ENCODE measurements around the gene IGSF21.

IGSF21 gene

DNA sequence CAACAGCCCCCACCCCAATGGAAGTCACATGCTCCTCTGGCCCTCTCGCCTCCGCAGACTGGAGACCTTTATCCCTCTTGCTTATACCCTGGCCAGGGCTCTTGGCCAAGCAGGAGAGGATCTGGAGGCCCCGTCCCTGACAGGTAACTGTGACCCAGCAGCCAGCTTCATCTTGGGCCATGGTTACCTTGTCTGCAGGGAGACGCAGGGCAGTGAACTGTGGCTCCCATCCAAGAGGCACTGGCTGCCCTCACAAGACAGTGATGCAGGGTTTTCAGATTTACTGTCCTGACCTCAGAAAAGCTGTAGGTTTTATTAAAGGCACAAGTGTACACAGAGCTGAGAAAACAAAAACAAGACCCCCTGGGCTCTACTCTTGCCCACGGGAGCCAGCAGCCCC, 276.5 kb downstream of the IGSF21 start:
- DNase-seq: no peak
- Histone ChIP-seq H3K4me3 (ENCODE audit: low read depth, low read length) (no peak overlapping the region), H3K27me3 (ENCODE audit: insufficient read depth, low read depth, severe bottlenecking) (no peaks in the 10 kb centered on the region), H3K9me3 (ENCODE audit: severe bottlenecking) (no peaks in the 10 kb centered on the region), H3K36me3 (no peaks in the 10 kb centered on the region), H3K27ac (peak overlapping the region; percentile 76; the same call in 1 of the 2 replicates)
- TF ChIP-seq, protein P1, sequence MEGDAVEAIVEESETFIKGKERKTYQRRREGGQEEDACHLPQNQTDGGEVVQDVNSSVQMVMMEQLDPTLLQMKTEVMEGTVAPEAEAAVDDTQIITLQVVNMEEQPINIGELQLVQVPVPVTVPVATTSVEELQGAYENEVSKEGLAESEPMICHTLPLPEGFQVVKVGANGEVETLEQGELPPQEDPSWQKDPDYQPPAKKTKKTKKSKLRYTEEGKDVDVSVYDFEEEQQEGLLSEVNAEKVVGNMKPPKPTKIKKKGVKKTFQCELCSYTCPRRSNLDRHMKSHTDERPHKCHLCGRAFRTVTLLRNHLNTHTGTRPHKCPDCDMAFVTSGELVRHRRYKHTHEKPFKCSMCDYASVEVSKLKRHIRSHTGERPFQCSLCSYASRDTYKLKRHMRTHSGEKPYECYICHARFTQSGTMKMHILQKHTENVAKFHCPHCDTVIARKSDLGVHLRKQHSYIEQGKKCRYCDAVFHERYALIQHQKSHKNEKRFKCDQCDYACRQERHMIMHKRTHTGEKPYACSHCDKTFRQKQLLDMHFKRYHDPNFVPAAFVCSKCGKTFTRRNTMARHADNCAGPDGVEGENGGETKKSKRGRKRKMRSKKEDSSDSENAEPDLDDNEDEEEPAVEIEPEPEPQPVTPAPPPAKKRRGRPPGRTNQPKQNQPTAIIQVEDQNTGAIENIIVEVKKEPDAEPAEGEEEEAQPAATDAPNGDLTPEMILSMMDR (IDR thresholded peaks at IDR 0.05; ENCODE audit: low read depth, low read length): no peak

DNA sequence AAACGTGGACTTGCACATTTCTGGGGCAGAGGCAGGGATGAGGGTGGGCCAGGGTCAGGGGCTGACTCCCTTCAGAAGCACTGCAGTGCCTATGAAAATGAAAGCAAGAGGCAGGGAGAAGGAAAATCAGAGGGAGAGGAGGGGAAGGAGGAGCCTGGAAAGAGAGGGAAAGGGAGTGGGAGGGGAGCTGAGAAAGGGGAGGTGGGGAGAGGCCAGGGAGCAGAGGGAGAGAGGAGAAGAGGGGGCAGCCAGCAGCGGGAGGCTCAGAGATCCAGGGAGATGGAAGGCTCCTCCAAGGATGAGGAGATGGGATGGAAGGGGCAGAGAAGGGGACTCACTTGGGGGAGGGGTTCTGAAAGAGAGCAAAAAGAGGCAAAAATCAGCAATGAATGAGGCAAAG, 276.9 kb downstream of the IGSF21 start:
- TF ChIP-seq, protein P1 (IDR thresholded peaks at IDR 0.05; ENCODE audit: low read depth, low read length): no peak
- DNase-seq: peak; percentile 43
- Histone ChIP-seq H3K27ac (peak overlapping the region; percentile 76), H3K27me3 (ENCODE audit: insufficient read depth, low read depth, severe bottlenecking) (no peaks in the 10 kb centered on the region), H3K4me3 (ENCODE audit: low read depth, low read length) (no peak overlapping the region), H3K36me3 (no peaks in the 10 kb centered on the region), H3K9me3 (ENCODE audit: severe bottlenecking) (no peaks in the 10 kb centered on the region)

DNA sequence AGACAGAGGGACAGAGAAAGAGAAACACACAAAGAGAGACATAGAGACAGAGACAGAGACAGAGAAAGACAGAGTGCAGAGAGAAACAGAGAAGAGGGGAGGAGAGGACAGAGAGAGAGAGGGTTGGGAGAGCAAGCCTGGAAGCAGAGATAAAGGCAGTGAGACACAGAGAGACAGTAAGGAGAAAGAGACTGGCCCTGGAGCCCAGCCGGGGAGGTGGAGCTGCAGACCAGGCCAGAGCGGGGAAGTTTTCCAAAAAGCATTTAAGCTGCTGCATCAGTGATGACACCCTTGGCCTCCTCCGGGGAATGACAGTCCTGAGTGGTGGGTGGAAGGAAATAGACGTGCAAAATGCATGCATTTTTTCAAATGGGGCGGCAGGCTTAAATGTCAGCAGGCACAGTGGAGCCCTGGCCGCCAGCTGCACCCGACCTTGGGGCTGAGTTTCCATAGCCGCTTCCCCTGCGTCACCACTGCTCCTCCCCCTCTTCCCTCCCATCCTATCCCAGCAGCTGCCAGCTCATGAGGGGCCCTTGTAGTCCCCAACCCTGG, 277.7 kb downstream of the IGSF21 start:
- DNase-seq: peak; percentile 85
- Histone ChIP-seq H3K9me3 (ENCODE audit: severe bottlenecking) (no peaks in the 10 kb centered on the region), H3K4me3 (ENCODE audit: low read depth, low read length) (peak overlapping the region; percentile 21), H3K27me3 (ENCODE audit: insufficient read depth, low read depth, severe bottlenecking) (no peaks in the 10 kb centered on the region), H3K36me3 (no peaks in the 10 kb centered on the region), H3K27ac (peak overlapping the region; percentile 76)
- TF ChIP-seq, protein P1 (IDR thresholded peaks at IDR 0.05; ENCODE audit: low read depth, low read length): no peak

DNA sequence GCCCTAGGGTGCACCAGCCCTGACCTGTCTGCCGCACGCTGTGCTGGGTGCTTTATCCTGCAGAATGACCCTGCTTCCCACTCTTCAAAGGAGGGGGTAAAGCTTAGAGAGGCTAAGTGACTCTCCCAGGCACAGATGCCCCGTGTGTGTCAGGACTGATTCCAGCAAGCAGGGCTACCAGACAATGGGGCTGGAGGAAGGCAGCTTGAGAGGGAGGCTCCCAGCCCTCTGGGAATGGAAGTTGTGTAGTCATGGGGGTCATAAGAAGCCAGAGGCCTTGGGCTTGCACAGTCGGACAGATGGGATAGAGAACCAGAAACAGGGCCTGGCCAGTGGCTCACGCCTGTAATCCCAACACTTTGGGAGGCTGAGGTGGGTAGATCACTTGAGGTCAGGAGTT, 279.0 kb downstream of the IGSF21 start:
- TF ChIP-seq, protein P1 (IDR thresholded peaks at IDR 0.05; ENCODE audit: low read depth, low read length): no peak
- no peaks in the 10 kb centered on the region for H3K27me3 ChIP-seq (ENCODE audit: insufficient read depth, low read depth, severe bottlenecking)
- no peaks in the 10 kb centered on the region for H3K9me3 ChIP-seq (ENCODE audit: severe bottlenecking)
- H3K27ac ChIP-seq: peak overlapping the region; percentile 76
- H3K36me3 ChIP-seq: no peaks in the 10 kb centered on the region
- DNase-seq: peak; percentile 55
- peak overlapping the region; percentile 21 for H3K4me3 ChIP-seq (ENCODE audit: low read depth, low read length)

- Histone ChIP-seq H3K36me3 (no peaks in the 10 kb centered on the region), H3K9me3 (ENCODE audit: severe bottlenecking) (no peaks in the 10 kb centered on the region), H3K27ac (peak overlapping the region; percentile 21; the same call in 1 of the 2 replicates), H3K4me3 (ENCODE audit: low read depth, low read length) (no peak overlapping the region), H3K27me3 (ENCODE audit: insufficient read depth, low read depth, severe bottlenecking) (no peaks in the 10 kb centered on the region)
- TF ChIP-seq, protein P1 (IDR thresholded peaks at IDR 0.05; ENCODE audit: low read depth, low read length): no peak
- DNase-seq: no peak
Observed at GRCh38 chr1:18387307-18387706, 279.7 kb downstream of the IGSF21 start.

DNA sequence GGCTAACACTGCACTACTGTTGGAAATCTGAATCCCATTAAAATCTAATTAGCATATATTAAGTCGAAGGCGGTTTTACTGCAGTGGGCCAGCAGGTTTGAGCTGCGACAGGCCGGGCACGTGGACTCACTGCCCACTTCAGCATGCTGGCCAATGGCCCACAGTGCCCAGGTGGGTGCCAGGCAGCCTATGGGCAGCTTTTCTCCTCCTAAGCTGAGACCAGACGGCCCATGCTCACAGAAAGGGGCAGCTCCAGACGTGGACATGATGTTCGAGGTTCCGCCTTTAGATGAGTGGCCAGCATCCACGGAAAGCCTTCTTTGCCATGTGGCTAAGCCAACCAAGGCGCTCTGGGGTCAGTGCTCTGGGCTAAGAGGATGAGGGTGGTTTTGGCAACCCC, 283.4 kb downstream of the IGSF21 start:
- Histone ChIP-seq H3K27ac (no peak overlapping the region), H3K9me3 (ENCODE audit: severe bottlenecking) (no peaks in the 10 kb centered on the region), H3K36me3 (no peaks in the 10 kb centered on the region), H3K27me3 (ENCODE audit: insufficient read depth, low read depth, severe bottlenecking) (no peaks in the 10 kb centered on the region), H3K4me3 (ENCODE audit: low read depth, low read length) (no peak overlapping the region)
- DNase-seq: no peak
- TF ChIP-seq, protein P1 (IDR thresholded peaks at IDR 0.05; ENCODE audit: low read depth, low read length): no peak

Data from WERI-Rb-1 (cell line).